Bone marrow (tissue), 2 donors: ENCODE data around the gene FMO3.

Experiments
- DNase-seq, 2 donors: peaks; one replicate each; lab custom pipeline; 2025; lab: John Stamatoyannopoulos, UW

Gene FMO3

DNA sequence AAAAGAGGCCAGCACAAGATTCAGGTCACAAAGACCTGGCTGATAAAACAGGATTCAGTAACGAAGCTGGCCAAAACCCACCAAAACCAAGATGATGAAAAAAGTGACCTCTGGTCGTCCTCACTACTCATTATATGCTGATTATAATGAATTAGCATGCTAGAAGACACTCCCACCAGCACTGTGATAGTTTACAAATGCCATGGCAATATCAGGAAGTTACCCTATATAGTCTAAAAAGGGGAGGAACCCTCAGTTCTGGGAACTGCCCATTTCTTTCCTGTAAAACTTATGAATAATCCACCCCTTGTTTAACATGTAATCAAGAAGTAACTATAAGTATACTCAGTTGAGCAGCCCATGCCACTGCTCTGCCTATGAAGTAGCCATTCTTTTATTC lies 68.4 kb downstream of the FMO3 start:
- DNase-seq = no peak

DNA sequence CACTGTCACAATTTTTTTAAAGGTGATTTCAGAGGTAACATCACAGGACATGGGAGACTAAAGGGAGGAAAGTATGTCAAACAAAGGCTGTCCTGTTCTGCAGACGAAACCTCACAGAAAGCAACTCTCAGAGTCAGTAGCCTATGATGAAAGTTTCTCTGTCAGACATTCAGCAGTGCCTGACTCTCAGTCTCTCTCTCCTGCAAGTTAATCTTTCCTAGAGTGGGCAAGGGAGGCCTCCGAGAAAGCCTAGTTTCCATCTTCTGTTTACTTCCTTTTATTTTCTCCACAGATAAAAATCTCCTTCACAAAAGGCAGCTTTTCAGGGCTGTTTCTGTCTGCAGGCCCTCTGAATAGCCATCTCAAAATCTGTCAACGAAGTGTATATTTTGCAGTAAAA lies 69.5 kb downstream of the FMO3 start:
- DNase-seq = no peak

- DNase-seq = no peak
Observed at GRCh38 chr1:171160639-171161354, 70.1 kb downstream of the FMO3 start.

DNA sequence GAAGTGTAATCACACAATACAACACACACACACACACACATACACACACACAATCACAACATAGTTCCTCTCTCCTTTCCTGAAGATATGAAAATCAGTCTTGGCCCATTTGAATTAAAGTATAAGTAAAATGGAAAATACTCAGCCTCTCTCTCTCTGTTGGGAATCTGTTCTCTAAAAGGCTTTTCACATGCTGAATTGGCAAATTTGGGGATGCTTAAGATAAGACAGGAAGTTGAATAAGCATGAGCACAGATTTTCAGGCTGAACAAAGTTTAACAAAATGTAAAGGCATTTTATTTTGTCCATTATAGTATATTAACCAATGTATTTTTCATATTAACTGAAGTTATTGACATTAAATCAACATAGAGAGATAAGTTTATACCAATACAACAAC lies 70.7 kb downstream of the FMO3 start:
- DNase-seq = no peak

DNA sequence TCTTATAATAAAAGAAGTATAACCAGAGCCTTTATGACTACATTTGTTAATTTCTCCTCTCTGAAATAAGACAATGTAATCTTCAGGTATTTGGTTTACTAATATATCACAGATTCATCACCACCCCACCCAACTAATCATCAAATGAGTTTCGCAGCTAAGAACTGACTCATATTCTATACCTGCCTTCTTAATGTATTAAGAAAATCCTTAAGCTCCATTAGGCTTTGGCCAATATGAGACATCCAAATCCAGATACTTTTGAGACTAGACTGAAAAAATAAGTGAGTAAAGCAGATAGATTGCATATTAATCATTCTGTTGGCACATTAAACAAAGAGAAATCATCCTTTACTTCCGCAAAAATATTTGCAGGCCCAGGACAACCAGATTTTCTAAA lies 75.7 kb downstream of the FMO3 start:
- no peak for DNase-seq
